Gastrocnemius medialis (tissue), 4 donors: ENCODE measurements around the gene XRCC3. TPM values are rescaled to one million over a fixed set of nuclear protein-coding genes. Genes with fewer than 3 reads are reported as not detected.

ENCODE experiments used
- ATAC-seq, 2 donors: fragments of 150-250 bp; one replicate each; pipeline ENCODE4 v1.9.1; 2016
- DNase-seq, 2 donors: peaks; one replicate each; pipeline ENCODE4 v3.0.0-alpha.2; 2019
- H3K27ac ChIP-seq, 4 donors: fragments of 200-600 bp; sonication (generic); 1 replicate in 1 of 4; 2 replicates in 3 of 4; pipeline ENCODE4 v1.5.1; 2016 to 2018; ENCODE audit warnings: mild to moderate bottlenecking in 2 of 4, moderate library complexity in 1 of 4
- H3K27me3 ChIP-seq, 3 donors: fragments of 200-600 bp; sonication (generic) in 2 of 3; 1 replicate in 1 of 3; 2 replicates in 2 of 3; pipeline versions ENCODE4 v1.5.1 to v1.6.0; 2016 to 2019; ENCODE audit warnings: mild to moderate bottlenecking in 1 of 3, moderate library complexity in 1 of 3
- H3K36me3 ChIP-seq, 2 donors: fragments of 200-600 bp; sonication (generic) in 1 of 2; one replicate each; pipeline ENCODE4 v1.5.1; 2017 to 2018
- H3K4me1 ChIP-seq, 2 donors: fragments of 200-600 bp; sonication (generic) in 1 of 2; one replicate each; pipeline ENCODE4 v1.5.1; 2016 to 2017; ENCODE audit warnings: mild to moderate bottlenecking in 2 of 2
- H3K4me3 ChIP-seq, 4 donors: fragments of 200-600 bp; sonication (generic) in 3 of 4; 1 replicate in 1 of 4; 2 replicates in 3 of 4; pipeline ENCODE4 v1.5.1; 2016 to 2019; ENCODE audit warnings: mild to moderate bottlenecking in 2 of 4
- H3K9me3 ChIP-seq, 3 donors: fragments of 200-600 bp; sonication (generic) in 2 of 3; 1 replicate in 1 of 3; 2 replicates in 2 of 3; pipeline ENCODE4 v1.5.1; 2016 to 2019
- POLR2A ChIP-seq, 2 donors: fragments of 450-650 bp; IDR thresholded peaks; one replicate each; pipeline ENCODE4 v1.6.1; 2017; ENCODE audit warnings: antibody characterized with exemption in 2 of 2, mild to moderate bottlenecking in 2 of 2, moderate library complexity in 2 of 2
- in situ Hi-C, 4 donors: fragments of 200-750 bp; cut with MboI; loops; one replicate each; pipeline versions ENCODE4 v1.15.0 to v1.8.0; 2017; ENCODE audit warnings: low sequenced_read_pairs in 4 of 4
- intact Hi-C: fragments of 100-400 bp; cut with DNase I; formaldehyde crosslinking; loops from one replicate; pipeline ENCODE4 v1.15.1; 2023; ENCODE audit warnings: low total_unique reads
- total RNA-seq, 4 donors: library from RNA; depleted of rRNA; stranded (reverse); fragments of >200 nt; gene quantifications; one replicate each; pipeline versions ENCODE4 v1.1.0 to v1.2.3, GENCODE V29; 2016
- TF ChIP-seq, protein P1 (sequence below), 5 experiments: fragments of 450-650 bp in 3 of 5; fragments of 200-600 bp in 2 of 5; sonication (generic) in 2 of 5; IDR thresholded peaks in 4 of 5; conservative IDR thresholded peaks in 1 of 5; 1 replicate in 4 of 5; 2 replicates in 1 of 5; pipeline ENCODE4 v1.5.1; 2016 to 2019; ENCODE audit warnings: antibody characterized with exemption in 5 of 5, mild to moderate bottlenecking in 3 of 5, moderate library complexity in 3 of 5

Gene XRCC3
- total RNA-seq, 4 donors from 2014 or later, result 1.3 to 26.5 (median 3.0) TPM

- Histone ChIP-seq H3K36me3 (no peaks in the 10 kb centered on the region), H3K4me1 (peaks cover 56 to 65% of the 10 kb centered on the region in 2 donors), H3K9me3 (no peaks in the 10 kb centered on the region), H3K4me3 (peak overlapping the region; percentile 61 to 79 (median 68)), H3K27me3 (no peaks in the 10 kb centered on the region), H3K27ac (peak overlapping the region; percentile 78 to 91 (median 84))
- ATAC-seq, result peak; percentile 13 to 15
- intact Hi-C loops, result loop anchor here (5.0 to 10.0 kb wide), 2 partner anchors 154 to 321 kb away; partner anchors contain the start of genes BAG5 and COA8
- DNase-seq, result no peak
- in situ Hi-C loops, result no loop called here
- TF ChIP-seq, protein P1, sequence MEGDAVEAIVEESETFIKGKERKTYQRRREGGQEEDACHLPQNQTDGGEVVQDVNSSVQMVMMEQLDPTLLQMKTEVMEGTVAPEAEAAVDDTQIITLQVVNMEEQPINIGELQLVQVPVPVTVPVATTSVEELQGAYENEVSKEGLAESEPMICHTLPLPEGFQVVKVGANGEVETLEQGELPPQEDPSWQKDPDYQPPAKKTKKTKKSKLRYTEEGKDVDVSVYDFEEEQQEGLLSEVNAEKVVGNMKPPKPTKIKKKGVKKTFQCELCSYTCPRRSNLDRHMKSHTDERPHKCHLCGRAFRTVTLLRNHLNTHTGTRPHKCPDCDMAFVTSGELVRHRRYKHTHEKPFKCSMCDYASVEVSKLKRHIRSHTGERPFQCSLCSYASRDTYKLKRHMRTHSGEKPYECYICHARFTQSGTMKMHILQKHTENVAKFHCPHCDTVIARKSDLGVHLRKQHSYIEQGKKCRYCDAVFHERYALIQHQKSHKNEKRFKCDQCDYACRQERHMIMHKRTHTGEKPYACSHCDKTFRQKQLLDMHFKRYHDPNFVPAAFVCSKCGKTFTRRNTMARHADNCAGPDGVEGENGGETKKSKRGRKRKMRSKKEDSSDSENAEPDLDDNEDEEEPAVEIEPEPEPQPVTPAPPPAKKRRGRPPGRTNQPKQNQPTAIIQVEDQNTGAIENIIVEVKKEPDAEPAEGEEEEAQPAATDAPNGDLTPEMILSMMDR (IDR thresholded peaks at IDR 0.05 in 4 of 5, conservative IDR thresholded peaks at IDR 0.05 in 1 of 5), result no peak
- no peak for TF ChIP-seq POLR2A (IDR thresholded peaks at IDR 0.05)
Observed at GRCh38 chr14:103716091-103716801, 995 bp upstream of the XRCC3 start.

GRCh38 chr14:103714063-103714724 lies 1.1 kb downstream of the XRCC3 start:
- Histone ChIP-seq H3K27me3 (no peaks in the 10 kb centered on the region), H3K4me1 (peaks cover 48 to 58% of the 10 kb centered on the region in 2 donors), H3K9me3 (no peaks in the 10 kb centered on the region), H3K27ac (no peak overlapping the region), H3K4me3 (peak overlapping the region in 2 of 4 donors; percentile 46 to 61), H3K36me3 (no peaks in the 10 kb centered on the region)
- ATAC-seq, result no peak
- intact Hi-C loops, result loop anchor here (10.0 kb wide), 1 partner anchor 319 kb away; no protein-coding TSS in a partner anchor
- TF ChIP-seq, protein P1 (IDR thresholded peaks at IDR 0.05 in 4 of 5, conservative IDR thresholded peaks at IDR 0.05 in 1 of 5), result no peak
- TF ChIP-seq POLR2A (IDR thresholded peaks at IDR 0.05), result no peak
- in situ Hi-C loops, result no loop called here
- no peak for DNase-seq

GRCh38 chr14:103713304-103714062 lies 1.8 kb downstream of the XRCC3 start:
- no peak overlapping the region for H3K27ac ChIP-seq

DNA sequence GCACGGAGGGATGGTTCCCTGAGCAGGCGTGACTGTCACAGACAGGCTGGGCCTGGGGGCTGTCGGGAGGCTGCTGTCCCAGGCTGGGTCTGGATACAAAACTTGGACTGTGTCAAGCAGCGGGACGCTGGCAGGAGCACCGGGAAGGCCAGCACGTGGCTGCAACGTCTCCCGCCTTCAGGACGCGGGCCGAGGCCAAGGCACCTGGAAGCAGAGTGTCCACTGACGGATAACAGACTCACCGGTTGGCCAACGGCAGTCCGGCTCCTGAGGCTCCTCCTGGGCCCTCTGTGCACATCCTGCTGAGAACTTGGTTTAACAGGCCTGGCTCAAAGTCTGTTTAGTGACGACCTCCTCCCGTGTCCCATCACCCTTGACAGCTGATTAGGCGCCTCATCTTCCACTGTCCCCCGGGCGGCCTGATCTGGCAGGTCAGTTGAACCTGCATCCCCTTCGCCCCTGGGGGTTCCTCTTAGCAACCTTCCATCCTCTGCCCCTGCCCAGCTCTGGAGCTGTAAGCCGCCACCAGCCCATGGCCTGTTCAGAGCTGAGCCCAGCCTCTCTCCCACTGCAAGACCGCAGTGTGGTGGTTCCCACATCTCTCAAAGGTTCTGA lies 2.5 kb downstream of the XRCC3 start:
- Histone ChIP-seq H3K4me3 (no peak overlapping the region), H3K27ac (peak overlapping the region; percentile 39 to 75 (median 60)), H3K36me3 (no peaks in the 10 kb centered on the region), H3K4me1 (peaks cover 48 to 56% of the 10 kb centered on the region in 2 donors), H3K27me3 (no peaks in the 10 kb centered on the region), H3K9me3 (no peaks in the 10 kb centered on the region)
- TF ChIP-seq, protein P1 (IDR thresholded peaks at IDR 0.05 in 4 of 5, conservative IDR thresholded peaks at IDR 0.05 in 1 of 5), result no peak
- no peak for TF ChIP-seq POLR2A (IDR thresholded peaks at IDR 0.05)
- no peak for ATAC-seq
- DNase-seq, result no peak
- in situ Hi-C loops (no loop called here), intact Hi-C loops (loop anchor here (10.0 kb wide), 1 partner anchor 318 kb away; no protein-coding TSS in a partner anchor)

More at GRCh38 chr14:103713304-103714062, 1.8 kb downstream of the XRCC3 start:
- H3K36me3 ChIP-seq, result no peaks in the 10 kb centered on the region
- intact Hi-C loops (loop anchor here (10.0 kb wide), 1 partner anchor 319 kb away; no protein-coding TSS in a partner anchor), in situ Hi-C loops (no loop called here)
- TF ChIP-seq POLR2A (IDR thresholded peaks at IDR 0.05), result no peak
- TF ChIP-seq, protein P1 (IDR thresholded peaks at IDR 0.05 in 4 of 5, conservative IDR thresholded peaks at IDR 0.05 in 1 of 5), result no peak
- no peak overlapping the region for H3K4me3 ChIP-seq
- DNase-seq (no peak), ATAC-seq (no peak)
- peaks cover 48 to 58% of the 10 kb centered on the region in 2 donors for H3K4me1 ChIP-seq
- no peaks in the 10 kb centered on the region for H3K9me3 ChIP-seq
- no peaks in the 10 kb centered on the region for H3K27me3 ChIP-seq
